Activated CD4-positive, alpha-beta T cell treated with anti-CD3 and anti-CD28 coated beads for 36 hours (primary cell): ENCODE data around the gene DDX56. TPM values are rescaled to one million over a fixed set of nuclear protein-coding genes. Genes with fewer than 3 reads are reported as not detected.

Experiments used
- ATAC-seq: fragments of 200-7000 bp; cut with Tn5 transposase; one replicate; pipeline ENCODE4 v1.10.0; 2021; ENCODE audit warnings: mild to moderate bottlenecking, moderate library complexity
- CTCF ChIA-PET: fragments of 350-600 bp; sonication (Branson Sonifier 250); formaldehyde crosslinking; loops from one replicate; lab custom pipeline; 2021; ENCODE audit warnings: antibody characterized with exemption; lab: Charles Lee
- POLR2A ChIA-PET: fragments of 350-600 bp; sonication (Branson Sonifier 250); formaldehyde crosslinking; loops from one replicate; lab custom pipeline; 2021; ENCODE audit warnings: antibody characterized with exemption, inconsistent platforms; lab: Charles Lee
- DNase-seq: peaks from one replicate; pipeline ENCODE4 v3.0.0-alpha.2; 2020
- H3K27ac Mint-ChIP-seq: one replicate; pipeline ENCODE4 v1.8.0; 2021; ENCODE audit warnings: mixed read lengths
- H3K27me3 Mint-ChIP-seq: one replicate; pipeline ENCODE4 v1.8.0; 2021; ENCODE audit warnings: mixed read lengths
- H3K36me3 Mint-ChIP-seq: one replicate; pipeline ENCODE4 v1.8.0; 2021; ENCODE audit warnings: low read depth, mixed read lengths
- H3K4me1 Mint-ChIP-seq: one replicate; pipeline ENCODE4 v1.8.0; 2021; ENCODE audit warnings: mixed read lengths
- H3K4me3 Mint-ChIP-seq: one replicate; pipeline ENCODE4 v1.8.0; 2021; ENCODE audit warnings: mild to moderate bottlenecking, moderate library complexity, mixed read lengths
- H3K9me3 Mint-ChIP-seq: one replicate; pipeline ENCODE4 v1.8.0; 2021; ENCODE audit warnings: low read depth, mixed read lengths
- intact Hi-C, 2 experiments: fragments of 100-400 bp; cut with DNase I in 1 of 2; cut with micrococcal nuclease in 1 of 2; formaldehyde crosslinking; loops; one replicate each; pipeline versions ENCODE4 v1.14.2 to v1.15.1; 2022 to 2024; cut with DNase I, micrococcal nuclease
- total RNA-seq, 2 experiments: library from RNA; stranded (reverse); gene quantifications; one replicate each; pipeline ENCODE4 v1.2.3, GENCODE V29; 2021

DDX56 gene
- total RNA-seq, 2 experiments from 2014 or later = 98.5 to 104 TPM

- peak overlapping the region; percentile 90 for H3K4me3 Mint-ChIP-seq
- intact Hi-C loops = loop anchor here (1.0 to 5.0 kb wide), 4 partner anchors 8 to 492 kb away; partner anchors contain the start of genes TMED4 (in 2 of the 2), NUDCD3 (in 1 of the 2), OGDH (in 1 of the 2) and POLM (in 1 of the 2)
- peaks cover 77% of the 10 kb centered on the region for H3K36me3 Mint-ChIP-seq
- peaks cover 47% of the 10 kb centered on the region for H3K4me1 Mint-ChIP-seq
- H3K27ac Mint-ChIP-seq = peak overlapping the region; percentile 94
- ChIA-PET CTCF (interaction anchor here (0.6 to 3.1 kb wide), 9 partner anchors 10 to 562 kb away, joined by 3 to 23 read pairs (median 3); no protein-coding TSS in a partner anchor), POLR2A (interaction anchor here (0.7 to 2.1 kb wide), 9 partner anchors 9 to 381 kb away, joined by 3 to 13 read pairs (median 3); partner anchors contain the start of gene OGDH)
- ATAC-seq = no peak
- H3K9me3 Mint-ChIP-seq = no peaks in the 10 kb centered on the region
- no peak for DNase-seq
- no peaks in the 10 kb centered on the region for H3K27me3 Mint-ChIP-seq
Observed at GRCh38 chr7:44574287-44574872, 672 bp upstream of the DDX56 start.

GRCh38 chr7:44572771-44573170 lies 937 bp downstream of the DDX56 start:
- ChIA-PET CTCF (interaction anchor here (0.5 to 3.1 kb wide), 8 partner anchors 8 to 427 kb away, joined by 3 to 23 read pairs (median 3); partner anchors contain the start of gene TMED4), POLR2A (interaction anchor here (0.6 to 2.1 kb wide), 5 partner anchors 10 to 382 kb away, joined by 3 to 12 read pairs (median 4); partner anchors contain the start of genes OGDH and TMED4)
- Mint-ChIP-seq H3K36me3 (peaks cover 81% of the 10 kb centered on the region), H3K27ac (peak overlapping the region; percentile 94), H3K9me3 (no peaks in the 10 kb centered on the region), H3K27me3 (no peaks in the 10 kb centered on the region), H3K4me3 (peak overlapping the region; percentile 90), H3K4me1 (peaks cover 38% of the 10 kb centered on the region)
- intact Hi-C loops = loop anchor here (1.0 to 5.0 kb wide), 6 partner anchors 80 to 538 kb away; partner anchors contain the start of genes NUDCD3 (in 2 of the 2), POLM (in 1 of the 2), PPIA (in 1 of the 2) and PURB (in 1 of the 2)
- DNase-seq (no peak), ATAC-seq (no peak)

GRCh38 chr7:44569959-44570358 lies 3.7 kb downstream of the DDX56 start:
- CTCF ChIA-PET = interaction anchor here (0.6 to 1.1 kb wide), 2 partner anchors 76 to 181 kb away, joined by 3 read pairs; no protein-coding TSS in a partner anchor
- Mint-ChIP-seq H3K9me3 (no peaks in the 10 kb centered on the region), H3K27ac (peak overlapping the region; percentile 19), H3K4me3 (no peak overlapping the region), H3K36me3 (peaks cover 85% of the 10 kb centered on the region), H3K27me3 (no peaks in the 10 kb centered on the region), H3K4me1 (peaks cover 30% of the 10 kb centered on the region)
- intact Hi-C loops = loop anchor here (5.0 kb wide), 4 partner anchors 78 to 488 kb away; partner anchors contain the start of genes NUDCD3 (in 1 of the 2) and POLM (in 1 of the 2)
- POLR2A ChIA-PET = interaction anchor here (0.7 kb wide), 1 partner anchor 198 kb away, joined by 3 read pairs; no protein-coding TSS in a partner anchor
- ATAC-seq (no peak), DNase-seq (no peak)

GRCh38 chr7:44568771-44569560 lies 4.7 kb downstream of the DDX56 start:
- Mint-ChIP-seq H3K27ac (no peak overlapping the region), H3K9me3 (no peaks in the 10 kb centered on the region), H3K4me1 (peaks cover 23% of the 10 kb centered on the region), H3K4me3 (no peak overlapping the region), H3K36me3 (peaks cover 86% of the 10 kb centered on the region), H3K27me3 (no peaks in the 10 kb centered on the region)
- CTCF ChIA-PET = interaction anchor here (0.6 to 1.0 kb wide), 4 partner anchors 10 to 354 kb away, joined by 3 to 4 read pairs (median 3); no protein-coding TSS in a partner anchor
- intact Hi-C loops = loop anchor here in 1 of 2 experiments (5.0 kb wide), 2 partner anchors 222 to 327 kb away; no protein-coding TSS in a partner anchor
- DNase-seq (no peak), ATAC-seq (no peak)
- POLR2A ChIA-PET = no interaction called here

GRCh38 chr7:44567884-44568283 lies 5.8 kb downstream of the DDX56 start:
- POLR2A ChIA-PET = no interaction called here
- peaks cover 80% of the 10 kb centered on the region for H3K36me3 Mint-ChIP-seq
- H3K4me1 Mint-ChIP-seq = peaks cover 21% of the 10 kb centered on the region
- H3K9me3 Mint-ChIP-seq = no peaks in the 10 kb centered on the region
- CTCF ChIA-PET = interaction anchor here (0.6 kb wide), 1 partner anchor 11 kb away, joined by 3 read pairs; no protein-coding TSS in a partner anchor
- ATAC-seq = no peak
- H3K27me3 Mint-ChIP-seq = no peaks in the 10 kb centered on the region
- H3K27ac Mint-ChIP-seq = no peak overlapping the region
- no peak for DNase-seq
- H3K4me3 Mint-ChIP-seq = no peak overlapping the region
- intact Hi-C loops = loop anchor here in 1 of 2 experiments (5.0 kb wide), 2 partner anchors 221 to 326 kb away; no protein-coding TSS in a partner anchor

- ChIA-PET POLR2A (no interaction called here), CTCF (interaction anchor here (1.0 to 2.6 kb wide), 4 partner anchors 11 to 232 kb away, joined by 4 to 23 read pairs (median 10); no protein-coding TSS in a partner anchor)
- intact Hi-C loops = loop anchor here in 1 of 2 experiments (5.0 kb wide), 2 partner anchors 219 to 324 kb away; no protein-coding TSS in a partner anchor
- Mint-ChIP-seq H3K4me1 (peaks cover 9% of the 10 kb centered on the region), H3K27me3 (no peaks in the 10 kb centered on the region), H3K36me3 (peaks cover 68% of the 10 kb centered on the region), H3K9me3 (no peaks in the 10 kb centered on the region), H3K4me3 (no peak overlapping the region), H3K27ac (no peak overlapping the region)
- DNase-seq (no peak), ATAC-seq (no peak)
Observed at GRCh38 chr7:44566680-44567079, 7.0 kb downstream of the DDX56 start.

- DNase-seq (no peak), ATAC-seq (peak; percentile 51)
- no peak overlapping the region for H3K27ac Mint-ChIP-seq
- no peak overlapping the region for H3K4me3 Mint-ChIP-seq
- CTCF ChIA-PET = interaction anchor here (0.6 to 3.7 kb wide), 37 partner anchors 8 to 539 kb away, joined by 3 to 23 read pairs (median 4); partner anchors contain the start of genes DDX56, H2AZ2 and NUDCD3
- no peaks in the 10 kb centered on the region for H3K27me3 Mint-ChIP-seq
- no peaks in the 10 kb centered on the region for H3K9me3 Mint-ChIP-seq
- intact Hi-C loops = loop anchor here (1.0 to 5.0 kb wide), 3 partner anchors 219 to 325 kb away; no protein-coding TSS in a partner anchor
- peaks cover 6% of the 10 kb centered on the region for H3K4me1 Mint-ChIP-seq
- POLR2A ChIA-PET = interaction anchor here (1.0 to 1.5 kb wide), 2 partner anchors 8 to 75 kb away, joined by 3 to 7 read pairs; partner anchors contain the start of gene DDX56
- peaks cover 61% of the 10 kb centered on the region for H3K36me3 Mint-ChIP-seq
Observed at GRCh38 chr7:44565795-44566559, 7.7 kb downstream of the DDX56 start.

- Mint-ChIP-seq H3K27ac (peak overlapping the region; percentile 40), H3K4me3 (no peak overlapping the region), H3K9me3 (no peaks in the 10 kb centered on the region), H3K36me3 (peaks cover 55% of the 10 kb centered on the region), H3K4me1 (peaks cover 6% of the 10 kb centered on the region), H3K27me3 (no peaks in the 10 kb centered on the region)
- peak; percentile 79 for DNase-seq
- POLR2A ChIA-PET = interaction anchor here (1.0 to 1.5 kb wide), 2 partner anchors 9 to 74 kb away, joined by 3 to 7 read pairs; partner anchors contain the start of gene DDX56
- CTCF ChIA-PET = interaction anchor here (0.5 to 3.7 kb wide), 43 partner anchors 9 to 540 kb away, joined by 3 to 23 read pairs (median 4); partner anchors contain the start of genes DDX56, H2AZ2 and NUDCD3
- peak; percentile 91 for ATAC-seq
- intact Hi-C loops = loop anchor here (1.0 to 5.0 kb wide), 3 partner anchors 218 to 324 kb away; no protein-coding TSS in a partner anchor
Observed at GRCh38 chr7:44565097-44565794, 8.5 kb downstream of the DDX56 start.

- H3K27ac Mint-ChIP-seq = no peak overlapping the region
- H3K27me3 Mint-ChIP-seq = no peaks in the 10 kb centered on the region
- CTCF ChIA-PET = interaction anchor here (0.5 to 3.7 kb wide), 31 partner anchors 10 to 427 kb away, joined by 3 to 23 read pairs (median 4); partner anchors contain the start of genes DDX56, H2AZ2 and NUDCD3
- intact Hi-C loops = loop anchor here (1.0 to 5.0 kb wide), 3 partner anchors 217 to 323 kb away; no protein-coding TSS in a partner anchor
- no peak overlapping the region for H3K4me3 Mint-ChIP-seq
- no peak for ATAC-seq
- no peaks in the 10 kb centered on the region for H3K9me3 Mint-ChIP-seq
- peaks cover 48% of the 10 kb centered on the region for H3K36me3 Mint-ChIP-seq
- peaks cover 4% of the 10 kb centered on the region for H3K4me1 Mint-ChIP-seq
- no peak for DNase-seq
- POLR2A ChIA-PET = interaction anchor here (1.5 kb wide), 1 partner anchor 10 kb away, joined by 7 read pairs; the partner anchor contains the start of gene DDX56
Observed at GRCh38 chr7:44564606-44565005, 9.1 kb downstream of the DDX56 start.
